HG03520 (cell line): Measurements from ENCODE around the gene SPINK1.
"Not testable (repeated sequence)": the region's sequence is repeated elsewhere in the genome, so short reads cannot be mapped to it uniquely, and the experiment has no call there.

Source experiments
- ATAC-seq: cut with Tn5 transposase; IDR thresholded peaks from one replicate; pipeline ENCODE4 v1.9.1; 2021; ENCODE audit warnings: mild to moderate bottlenecking, moderate library complexity; ENCODE audit not compliant: unreplicated experiment

Gene SPINK1

DNA sequence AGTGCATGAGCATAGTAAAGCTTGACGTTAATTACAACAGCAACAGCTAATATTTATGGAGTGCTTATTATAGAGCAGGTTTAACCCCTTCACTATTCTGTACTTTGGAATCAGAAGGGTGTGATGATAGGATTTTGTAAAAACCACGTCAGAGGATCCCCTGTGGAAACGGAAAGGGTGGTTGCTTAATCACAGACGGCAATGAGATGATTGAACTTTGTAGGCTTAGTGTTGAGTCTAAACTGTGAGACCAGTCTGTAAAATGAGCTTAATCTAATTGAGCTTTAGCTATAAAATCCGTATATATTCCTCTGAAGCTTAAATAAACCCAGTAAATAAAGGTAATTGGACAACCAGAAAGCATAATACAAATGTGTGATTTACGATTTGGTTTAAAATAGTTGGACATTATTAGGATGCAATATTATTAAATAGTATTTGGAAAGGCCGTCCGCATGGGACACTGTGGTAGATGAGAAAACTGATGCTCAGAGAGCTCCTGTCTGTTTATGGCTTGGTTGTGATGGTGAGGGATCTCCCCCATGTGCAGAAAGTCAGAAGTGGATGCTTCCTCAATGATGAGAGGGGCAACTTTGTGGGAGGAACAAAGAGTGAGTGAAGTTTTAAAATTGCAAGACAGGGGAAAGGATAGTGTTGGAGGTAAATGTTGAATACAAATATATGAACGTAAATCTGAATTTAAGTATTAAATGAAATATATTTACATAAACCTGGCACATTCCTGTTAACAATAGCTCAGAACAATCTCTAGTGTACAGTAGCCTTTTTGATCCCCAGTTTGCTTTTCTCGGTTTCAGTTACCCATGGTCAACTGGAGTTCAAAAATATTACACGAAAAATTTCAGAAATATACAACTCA lies 23.7 kb upstream of the SPINK1 start:
- no peak for ATAC-seq

DNA sequence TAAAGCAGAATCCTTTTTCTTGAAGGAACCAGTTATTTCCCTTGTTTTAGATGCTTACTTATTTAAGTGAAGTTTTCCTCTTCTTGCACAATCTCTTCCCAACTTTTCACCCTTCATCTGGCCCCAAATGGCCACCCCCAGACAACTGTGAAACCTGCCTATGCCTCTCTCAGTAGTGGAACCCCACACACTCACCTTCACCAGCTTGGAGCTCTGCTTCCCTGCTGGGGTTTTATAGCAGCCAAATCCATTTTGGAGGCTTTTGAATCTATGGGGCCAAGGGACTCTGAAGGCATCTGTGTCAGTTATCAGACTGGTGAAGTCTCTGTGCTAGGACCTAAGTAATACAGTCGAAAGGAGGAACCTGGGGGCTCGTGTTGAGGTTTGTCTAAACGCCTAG lies 22.9 kb upstream of the SPINK1 start:
- ATAC-seq, result no peak

DNA sequence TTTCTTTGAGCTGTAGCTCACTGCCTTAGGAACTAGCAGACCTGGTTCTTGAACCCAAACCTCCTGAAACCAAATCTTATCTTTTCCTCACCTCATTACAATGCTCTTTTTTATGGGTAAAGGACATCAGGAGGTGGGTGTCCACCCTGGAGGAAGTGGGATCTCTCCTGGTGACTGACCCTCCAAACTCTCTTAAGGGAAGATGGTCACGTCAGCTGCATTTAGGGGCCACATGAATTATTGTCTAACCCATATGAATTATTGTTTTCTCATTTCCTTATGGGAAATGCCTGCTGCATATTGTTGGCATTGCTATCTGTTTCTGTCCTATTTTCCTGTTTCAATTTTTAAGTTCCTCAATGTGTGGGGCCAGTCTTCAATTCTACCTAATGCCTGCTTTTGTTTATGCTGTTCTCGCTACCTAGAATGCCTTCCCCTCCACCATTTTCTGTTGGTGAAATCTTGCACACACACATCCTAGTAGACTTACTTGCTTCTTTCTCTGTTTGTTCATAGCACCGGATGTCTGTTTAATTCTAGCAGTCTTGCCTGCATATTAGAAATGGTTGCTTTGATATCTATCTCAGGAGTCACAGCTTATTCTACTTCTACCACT lies 22.0 kb upstream of the SPINK1 start:
- no peak for ATAC-seq

DNA sequence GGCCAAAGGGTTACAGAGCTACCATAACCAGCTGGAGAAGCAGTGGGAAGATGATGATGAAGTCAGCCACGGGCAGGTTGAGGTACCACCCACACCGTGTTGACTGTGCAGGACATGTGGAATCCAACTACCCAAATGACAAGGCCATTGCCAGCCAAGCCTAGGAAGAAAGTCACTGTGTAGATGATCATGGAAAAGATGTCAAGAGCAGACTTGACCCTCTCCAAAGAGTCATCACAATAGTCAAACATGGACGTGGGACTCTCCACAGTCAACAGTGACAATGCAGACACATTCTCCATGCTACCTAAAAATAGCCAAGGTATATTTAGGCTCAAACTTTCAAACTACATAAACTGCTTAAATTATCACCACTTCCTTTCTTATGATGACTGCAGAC lies 20.9 kb upstream of the SPINK1 start:
- no peak for ATAC-seq

DNA sequence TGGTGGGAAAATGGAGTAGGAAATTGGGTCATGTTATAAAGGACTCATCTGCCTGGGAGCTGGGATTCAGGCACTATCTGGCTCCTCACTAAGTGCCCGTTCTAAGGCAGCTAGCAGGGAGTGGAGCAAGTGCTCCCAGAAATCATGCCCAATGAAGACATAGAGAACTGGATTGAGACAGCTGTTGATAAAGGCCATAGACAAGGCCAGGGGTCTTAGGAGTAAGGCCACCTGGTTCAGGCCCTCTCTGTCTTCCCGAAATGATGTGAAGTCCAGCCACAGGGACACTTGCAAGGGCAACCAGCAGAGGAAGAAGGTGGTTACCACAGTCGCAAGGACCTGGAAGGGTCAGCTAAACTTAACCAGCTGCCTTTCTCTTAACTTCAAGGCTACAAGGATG lies 20.1 kb upstream of the SPINK1 start:
- no peak for ATAC-seq

DNA sequence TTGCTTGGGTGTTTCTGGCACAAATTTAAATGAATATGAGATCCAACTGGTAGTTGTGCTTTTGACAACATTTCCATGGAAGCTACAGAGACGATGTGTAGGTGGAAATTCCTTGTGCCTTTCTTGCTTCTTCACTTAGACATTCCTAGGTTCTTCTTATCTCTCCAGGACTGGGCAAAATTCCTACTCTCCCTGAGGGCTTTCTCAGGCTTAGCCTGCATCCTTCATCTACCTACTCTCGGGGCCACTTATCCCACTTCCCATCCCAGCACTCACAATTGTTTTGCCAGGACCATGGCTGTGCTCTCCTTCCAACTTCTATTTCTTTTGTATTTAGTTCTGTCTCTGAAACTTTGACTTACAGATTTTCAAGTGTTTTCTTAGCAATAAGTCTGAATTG lies 17.8 kb upstream of the SPINK1 start:
- ATAC-seq, result no peak

DNA sequence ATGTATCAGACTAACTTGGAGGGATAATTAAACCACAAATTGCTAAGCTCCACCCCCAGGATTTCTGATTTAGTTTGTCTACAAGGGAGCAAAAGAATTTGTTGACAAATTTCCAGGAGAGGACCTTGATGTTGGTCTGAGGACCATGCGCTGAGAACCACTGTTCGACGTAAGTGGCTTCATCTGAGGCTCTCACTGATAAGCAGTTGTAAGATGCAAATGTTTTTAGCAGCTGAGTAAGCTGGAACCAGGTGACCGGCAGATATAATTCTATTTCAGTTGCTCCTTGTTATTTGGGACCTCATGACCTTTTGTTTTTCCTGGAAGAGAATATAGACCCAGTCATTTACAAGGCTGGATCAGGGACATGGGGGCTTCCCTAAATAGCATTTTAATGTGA lies 14.1 kb upstream of the SPINK1 start:
- no peak for ATAC-seq

DNA sequence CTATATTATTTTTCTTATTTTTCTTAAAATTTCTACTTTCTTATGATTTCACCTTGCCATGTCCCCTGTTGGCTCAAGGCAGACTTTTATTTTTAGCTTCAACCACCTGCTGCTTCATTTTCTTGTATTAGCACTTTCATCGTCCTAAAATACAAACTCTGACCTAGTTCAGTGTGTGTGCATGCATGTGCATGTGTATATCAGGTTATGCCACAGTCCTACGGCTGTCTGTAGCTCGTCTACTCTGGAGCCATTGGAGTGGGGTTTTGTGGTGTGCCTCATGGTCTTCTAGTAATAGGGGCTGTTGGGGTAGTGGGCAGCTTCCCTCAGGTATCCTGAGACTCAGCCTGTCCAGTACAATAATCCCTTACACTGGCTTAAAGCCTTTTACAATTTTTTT lies 13.4 kb upstream of the SPINK1 start:
- ATAC-seq, result no peak

DNA sequence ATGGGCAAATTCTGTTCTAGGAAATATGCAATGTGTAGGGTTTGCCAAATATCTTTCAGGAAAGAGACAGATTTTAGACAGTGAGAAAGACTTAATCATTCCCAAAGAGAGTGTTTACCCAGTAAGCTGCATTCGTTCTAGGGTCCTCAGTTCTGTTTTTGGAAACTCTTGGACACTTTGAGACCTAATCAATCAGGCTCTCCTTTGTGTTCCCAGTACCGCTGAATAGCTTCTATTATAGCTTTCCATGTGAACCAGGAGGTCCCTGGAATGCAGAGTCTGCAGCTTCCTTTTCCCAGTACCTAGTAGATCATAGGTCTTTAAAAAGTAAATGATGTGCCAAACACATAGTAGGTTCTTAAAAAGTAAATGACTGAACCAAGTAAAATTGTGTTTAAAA lies 11.4 kb upstream of the SPINK1 start:
- no peak for ATAC-seq

DNA sequence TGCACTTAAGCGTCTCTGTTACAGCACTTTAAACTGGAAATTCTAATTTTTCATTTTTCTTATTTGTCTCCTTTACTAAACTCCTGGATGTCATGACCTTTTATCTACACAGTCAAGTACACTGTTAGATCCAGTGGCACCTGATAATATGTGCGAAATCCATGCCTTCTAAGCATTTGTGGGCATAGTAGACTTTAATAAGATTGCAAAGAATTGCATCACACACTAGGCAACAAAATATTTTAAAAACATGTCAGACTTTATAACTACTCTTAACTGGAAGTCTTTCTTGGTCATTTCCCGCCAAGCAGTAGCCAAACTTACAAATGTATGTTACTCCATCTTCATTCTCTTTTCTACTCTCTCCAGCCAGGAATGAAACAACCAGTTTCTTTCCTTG lies 5.0 kb upstream of the SPINK1 start:
- no peak for ATAC-seq

DNA sequence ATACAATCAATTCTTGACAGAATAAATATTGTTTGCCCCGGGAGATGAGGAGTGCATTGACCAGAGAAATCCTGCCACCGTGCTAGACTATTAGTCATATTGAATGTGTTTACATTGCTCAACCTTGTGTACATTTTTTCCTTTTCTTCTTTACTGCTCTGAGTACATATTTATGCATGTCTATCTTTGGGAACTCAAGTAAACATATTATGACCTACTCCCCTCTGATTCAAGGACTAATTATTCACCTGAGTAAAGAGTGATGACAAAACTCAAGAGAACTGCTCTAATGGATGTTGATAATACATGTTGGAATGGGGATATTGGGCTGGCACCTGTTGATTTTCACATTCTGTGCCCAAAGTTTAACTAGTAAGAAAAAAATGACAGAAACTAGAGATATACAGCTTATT lies 3.9 kb upstream of the SPINK1 start:
- ATAC-seq, result no peak

DNA sequence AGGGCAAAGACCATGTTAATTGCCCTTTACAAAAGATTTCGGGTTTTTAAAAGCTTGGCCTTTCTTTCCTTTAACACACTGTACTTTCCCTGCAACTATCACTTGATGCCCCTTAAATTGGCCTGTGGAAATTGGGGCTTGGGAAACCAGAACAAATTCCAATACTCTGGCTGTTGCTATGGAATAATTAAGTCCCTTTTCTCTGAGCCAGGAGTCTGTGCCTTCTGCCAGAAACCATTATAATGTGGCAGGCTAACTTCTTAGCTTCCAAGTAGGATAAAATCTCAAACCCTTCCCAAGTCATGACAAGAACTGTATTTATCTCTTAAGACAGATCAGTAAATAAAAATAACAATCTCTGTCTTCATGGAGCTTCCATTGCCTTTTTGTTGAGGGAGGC lies 1.1 kb upstream of the SPINK1 start:
- no peak for ATAC-seq

DNA sequence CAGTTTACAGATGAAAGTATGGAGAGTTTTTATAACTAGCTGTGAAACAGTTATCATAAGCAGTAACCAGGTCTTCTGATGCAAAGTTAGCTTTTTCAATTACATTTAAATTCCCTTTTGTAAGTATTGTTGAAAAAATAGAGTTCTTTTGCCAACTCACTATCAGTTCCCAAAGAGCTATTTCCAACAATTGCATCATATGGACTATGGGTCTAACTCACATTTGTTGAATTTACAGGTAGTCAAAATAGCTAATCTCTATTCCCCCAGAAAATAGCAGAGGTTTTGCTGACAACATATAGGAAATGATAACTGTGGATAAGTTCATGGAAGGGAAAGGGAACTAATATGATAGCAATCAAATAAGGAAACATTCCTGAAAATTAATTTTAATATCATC lies 1.4 kb downstream of the SPINK1 start:
- no peak for ATAC-seq

DNA sequence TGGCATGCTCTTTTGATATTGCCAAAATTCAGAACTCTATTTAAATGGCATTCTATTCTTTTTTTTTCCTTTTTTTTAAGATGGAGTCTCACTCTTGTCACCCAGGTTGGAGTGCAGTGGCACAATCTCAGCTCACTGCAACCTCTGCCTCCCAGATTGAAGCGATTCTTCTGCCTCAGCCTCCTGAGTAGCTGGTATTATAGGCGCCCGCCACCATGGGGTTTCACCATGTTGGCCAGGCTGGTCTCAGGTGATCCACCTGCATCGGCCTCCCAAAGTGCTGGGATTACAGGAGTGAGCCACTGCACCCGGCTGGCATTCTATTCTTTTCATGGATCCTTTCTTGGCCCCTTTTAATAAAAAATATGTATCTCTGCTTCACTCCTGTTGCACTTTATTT lies 4.5 kb downstream of the SPINK1 start:
- ATAC-seq, result not testable (repeated sequence)

DNA sequence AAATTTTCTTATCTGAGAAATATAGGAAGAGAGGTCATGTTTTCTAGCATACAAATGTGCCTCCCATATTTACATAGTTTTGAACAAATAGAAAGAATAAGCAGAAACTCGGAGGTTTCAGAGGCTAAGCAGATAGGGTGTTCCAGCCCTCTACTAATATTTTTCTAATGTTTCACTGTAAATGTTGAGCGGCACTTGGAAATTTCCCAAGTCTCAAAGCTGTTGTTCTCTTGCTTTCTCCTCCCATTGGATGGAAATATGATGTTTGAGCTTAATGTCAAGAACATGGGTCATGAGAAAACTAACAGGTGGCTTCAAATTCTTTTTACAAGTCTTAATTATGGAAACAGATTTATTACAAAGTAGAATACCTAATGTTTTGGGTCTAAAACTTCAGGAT lies 5.1 kb downstream of the SPINK1 start:
- no peak for ATAC-seq

DNA sequence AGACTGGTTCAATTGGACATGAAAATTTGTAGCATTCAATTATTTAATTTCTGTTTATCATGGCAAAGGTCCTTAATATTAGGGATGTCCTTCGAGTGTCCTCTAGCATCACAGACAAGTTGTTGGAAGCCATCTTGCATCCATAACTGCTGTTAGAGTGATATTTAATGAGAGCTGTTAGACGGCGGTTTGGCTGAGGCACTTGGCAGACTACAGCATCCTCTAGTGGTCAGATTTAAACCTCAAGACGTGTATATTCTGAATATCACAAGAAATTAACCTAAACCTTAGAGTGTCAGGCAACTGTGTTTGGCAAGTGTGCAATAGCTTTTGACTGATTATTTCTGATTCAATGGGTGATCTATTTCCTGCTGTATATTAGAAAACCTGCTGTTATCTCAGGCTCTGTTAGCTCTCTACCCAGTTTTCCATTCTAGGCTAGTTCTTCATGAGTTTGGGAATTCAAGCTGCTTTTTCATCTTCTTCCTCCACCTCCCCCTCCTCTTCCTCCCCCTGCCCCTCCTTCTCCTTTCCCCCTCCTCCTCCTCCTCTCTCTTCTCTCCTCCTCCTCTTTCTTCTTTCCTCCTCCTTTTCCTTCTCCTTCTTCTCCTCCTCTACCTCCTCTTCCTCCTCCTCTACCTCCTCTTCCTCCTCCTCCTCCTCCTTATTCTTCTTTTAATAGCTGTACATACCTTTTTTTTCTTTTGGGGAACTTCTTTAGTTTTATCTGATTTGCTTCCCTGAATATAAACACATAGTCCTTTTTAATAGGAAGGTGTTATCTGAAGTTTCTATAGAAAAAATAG lies 8.6 kb downstream of the SPINK1 start:
- peak; percentile 87 for ATAC-seq

DNA sequence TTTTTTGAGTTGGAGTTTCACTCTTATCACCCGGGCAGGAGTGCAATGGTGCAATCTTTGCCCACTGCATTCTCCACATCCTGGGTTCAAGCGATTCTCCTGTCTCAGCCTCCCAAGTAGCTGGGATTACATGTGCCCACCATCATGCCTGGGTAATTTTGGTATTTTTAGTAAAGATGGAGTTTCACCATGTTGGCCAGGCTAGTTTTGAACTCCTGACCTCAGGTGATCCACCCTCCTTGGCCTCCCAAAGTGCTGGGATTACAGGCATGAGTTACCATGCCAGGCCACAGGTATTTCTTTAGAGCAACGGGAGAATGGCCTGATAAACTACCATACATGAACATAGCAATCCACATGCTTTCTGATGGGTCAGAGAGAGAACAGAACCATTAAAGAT lies 9.2 kb downstream of the SPINK1 start:
- ATAC-seq, result not testable (repeated sequence)

DNA sequence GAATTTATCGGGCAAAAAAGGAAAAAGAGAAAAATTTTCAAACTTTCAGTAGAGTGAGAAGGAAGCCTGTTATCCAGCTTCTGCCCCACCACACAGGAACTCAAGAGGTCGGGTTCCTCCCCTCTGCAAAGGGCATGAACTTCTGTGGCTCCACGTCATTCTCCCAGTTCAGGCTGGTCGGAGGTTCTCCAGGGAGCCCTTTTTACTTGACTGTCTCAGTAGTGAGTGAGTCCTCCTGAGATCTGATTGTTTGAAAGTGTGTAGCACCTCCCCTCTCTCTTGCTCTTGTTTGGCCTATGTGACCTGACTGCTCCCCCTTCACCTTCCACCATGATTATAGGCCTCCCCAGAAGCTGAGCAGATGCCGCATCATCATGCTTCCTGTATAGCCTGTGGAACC lies 9.7 kb downstream of the SPINK1 start:
- ATAC-seq, result no peak

DNA sequence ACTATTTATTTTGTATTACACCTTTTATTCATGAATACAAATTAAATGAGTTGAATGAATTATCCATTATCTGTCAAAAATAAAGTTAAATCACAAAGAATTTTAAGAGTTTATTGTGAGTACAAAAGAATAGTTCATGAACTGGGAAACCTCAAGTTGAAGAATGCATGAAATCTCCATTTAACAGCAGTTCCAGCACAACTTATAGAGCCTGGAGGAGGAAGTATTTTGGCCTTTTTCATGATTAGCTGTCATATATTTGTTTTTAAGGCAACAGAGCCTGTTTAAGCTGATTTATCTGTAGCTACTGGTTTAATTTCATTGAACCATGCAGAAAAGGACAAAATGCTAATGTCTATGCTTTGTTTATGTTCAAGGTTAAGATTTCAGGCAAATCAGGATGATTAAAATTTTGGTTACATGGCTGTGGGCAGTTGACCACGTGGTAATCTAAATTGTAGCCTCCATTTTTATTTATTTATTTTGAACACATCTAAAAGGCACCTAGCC lies 12.2 kb downstream of the SPINK1 start:
- no peak for ATAC-seq

DNA sequence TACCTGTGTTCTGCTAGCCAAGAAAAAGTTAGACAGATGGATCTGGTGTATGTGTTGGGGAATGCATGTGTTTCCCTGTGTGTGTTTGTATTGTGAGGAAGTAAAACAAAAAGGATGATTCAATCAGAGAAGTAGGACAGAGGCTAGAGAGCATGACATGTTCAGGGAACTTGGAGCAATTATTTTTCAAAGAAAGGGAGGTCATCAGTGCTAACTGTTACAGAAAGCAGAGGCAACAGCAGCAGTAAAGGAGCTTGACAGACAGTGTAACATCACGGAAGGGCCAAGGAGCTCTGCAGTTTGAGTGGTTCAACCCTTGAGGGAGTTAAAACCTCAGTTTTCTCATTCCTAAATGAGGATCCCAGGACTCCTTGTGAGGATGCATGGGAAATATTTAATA lies 13.2 kb downstream of the SPINK1 start:
- ATAC-seq, result no peak

DNA sequence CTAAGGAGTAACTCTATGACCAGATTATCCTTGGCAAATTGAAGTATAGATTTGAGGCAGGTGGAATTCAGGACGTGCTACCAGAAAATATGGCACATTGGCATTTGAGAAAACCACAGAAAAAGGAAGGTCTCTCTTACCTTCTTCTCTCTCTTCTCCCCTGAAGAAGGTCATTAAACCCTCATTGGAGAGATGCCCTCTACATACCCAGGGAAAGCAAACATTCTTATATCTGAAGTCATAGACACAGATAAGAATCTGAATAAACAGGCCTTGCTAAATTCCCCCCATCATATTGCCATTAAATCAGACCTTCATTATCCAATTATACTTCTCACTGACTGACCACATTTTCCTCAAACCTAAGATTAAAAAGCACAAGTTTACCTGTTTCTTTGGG lies 17.8 kb downstream of the SPINK1 start:
- no peak for ATAC-seq
